HEK293 (cell line): ENCODE measurements around the gene CPD.
"Not testable (repeated sequence)": the region's sequence is repeated elsewhere in the genome, so short reads cannot be mapped to it uniquely, and the experiment has no call there.

Experiments
- CTCF ChIA-PET: fragments of 350-600 bp; formaldehyde crosslinking; extraction: SDS; loops from one replicate; lab custom pipeline; 2021; ENCODE audit warnings: antibody characterized with exemption; lab: Yijun Ruan, JAX
- POLR2A ChIA-PET: fragments of 300-600 bp; formaldehyde crosslinking; extraction: SDS; loops from one replicate; lab custom pipeline; 2020; ENCODE audit warnings: antibody characterized with exemption, inconsistent platforms; lab: Yijun Ruan, JAX
- H3K27ac ChIP-seq: fragments of 200-500 bp; sonication (Bioruptor generic); 2 replicates; pipeline ENCODE4 v1.5.1; 2014; ENCODE audit warnings: low read depth, low read length, control low read depth, inconsistent platforms; ENCODE audit errors: extremely low read depth
- H3K36me3 ChIP-seq, 2 experiments: fragments of 200-500 bp in 1 of 2; sonication (Bioruptor generic) in 1 of 2; 1 replicate in 1 of 2; 2 replicates in 1 of 2; pipeline ENCODE4 v1.5.1; 2014 to 2017; ENCODE audit warnings: inconsistent platforms in 2 of 2, low read length in 2 of 2; ENCODE audit not compliant: control insufficient read depth in 2 of 2, insufficient read depth in 1 of 2
- H3K4me1 ChIP-seq: fragments of 200-500 bp; sonication (Bioruptor generic); 2 replicates; pipeline ENCODE4 v1.5.1; 2014; ENCODE audit warnings: mild to moderate bottlenecking, low read length, inconsistent platforms; ENCODE audit not compliant: control insufficient read depth, insufficient read depth
- H3K4me3 ChIP-seq: 2 replicates; pipeline ENCODE4 v1.5.1; 2011; ENCODE audit warnings: low read depth, mild to moderate bottlenecking, control low read depth, low read length, moderate library complexity
- H3K9me3 ChIP-seq: fragments of 200-500 bp; sonication (Bioruptor generic); 2 replicates; pipeline ENCODE4 v1.5.1; 2014; ENCODE audit warnings: low read depth, low read length, inconsistent platforms; ENCODE audit not compliant: control insufficient read depth, insufficient read depth
- GFI1B ChIP-seq: fragments of 450-650 bp; formaldehyde crosslinking; IDR thresholded peaks from 2 replicates; pipeline ENCODE4 v1.5.1; 2016; ENCODE audit warnings: missing biosample characterization, missing genetic modification characterization
- MEIS1 ChIP-seq: sonication (generic); formaldehyde crosslinking; IDR thresholded peaks from 2 replicates; pipeline ENCODE4 v1.8.1; 2022; ENCODE audit warnings: missing genetic modification reagents, mild to moderate bottlenecking, borderline replicate concordance
- ZBTB7A ChIP-seq: fragments of 450-650 bp; formaldehyde crosslinking; IDR thresholded peaks from 2 replicates; pipeline ENCODE4 v1.5.1; 2016; ENCODE audit warnings: low read depth, missing biosample characterization, missing genetic modification characterization
- ZFP3 ChIP-seq: fragments of 450-650 bp; formaldehyde crosslinking; IDR thresholded peaks from 2 replicates; pipeline ENCODE4 v1.5.1; 2016; ENCODE audit warnings: low read depth, missing biosample characterization, missing genetic modification characterization
- ZNF302 ChIP-seq: fragments of 450-650 bp; formaldehyde crosslinking; IDR thresholded peaks from 2 replicates; pipeline ENCODE4 v1.5.1; 2016; ENCODE audit warnings: missing biosample characterization, missing genetic modification characterization, low read depth
- ZNF354C ChIP-seq: fragments of 450-650 bp; formaldehyde crosslinking; IDR thresholded peaks from 2 replicates; pipeline ENCODE4 v1.5.1; 2016; ENCODE audit warnings: missing biosample characterization, missing genetic modification characterization, low read depth, borderline replicate concordance
- ZNF501 ChIP-seq: fragments of 450-650 bp; formaldehyde crosslinking; IDR thresholded peaks from 2 replicates; pipeline ENCODE4 v1.5.1; 2016; ENCODE audit warnings: missing biosample characterization, missing genetic modification characterization
- ZNF626 ChIP-seq: fragments of 450-650 bp; sonication (Bioruptor Pico); formaldehyde crosslinking; IDR thresholded peaks from 2 replicates; pipeline ENCODE4 v1.5.1; 2018; ENCODE audit warnings: missing biosample characterization, missing genetic modification characterization, inconsistent platforms
- ZNF843 ChIP-seq: fragments of 450-650 bp; formaldehyde crosslinking; IDR thresholded peaks from 2 replicates; pipeline ENCODE4 v1.5.1; 2016; ENCODE audit warnings: missing biosample characterization, missing genetic modification characterization
- TF ChIP-seq, protein P1 (sequence below): fragments of 450-650 bp; formaldehyde crosslinking; IDR thresholded peaks from 2 replicates; pipeline ENCODE4 v1.5.1; 2017; ENCODE audit warnings: missing biosample characterization, mild to moderate bottlenecking, missing genetic modification characterization, moderate library complexity
- TF ChIP-seq, protein P2 (sequence below): fragments of 450-650 bp; IDR thresholded peaks from 2 replicates; pipeline ENCODE4 v1.5.1; 2018; ENCODE audit warnings: missing biosample characterization, mild to moderate bottlenecking, missing genetic modification characterization
- TF ChIP-seq, protein P3 (sequence below): fragments of 450-650 bp; formaldehyde crosslinking; conservative IDR thresholded peaks from 2 replicates; pipeline ENCODE4 v1.5.1; 2016; ENCODE audit warnings: low read depth, missing biosample characterization, missing genetic modification characterization
- TF ChIP-seq, protein P4 (sequence below): fragments of 450-650 bp; formaldehyde crosslinking; IDR thresholded peaks from 2 replicates; pipeline ENCODE4 v1.5.1; 2016; ENCODE audit warnings: missing biosample characterization, missing genetic modification characterization, borderline replicate concordance

Gene CPD

DNA sequence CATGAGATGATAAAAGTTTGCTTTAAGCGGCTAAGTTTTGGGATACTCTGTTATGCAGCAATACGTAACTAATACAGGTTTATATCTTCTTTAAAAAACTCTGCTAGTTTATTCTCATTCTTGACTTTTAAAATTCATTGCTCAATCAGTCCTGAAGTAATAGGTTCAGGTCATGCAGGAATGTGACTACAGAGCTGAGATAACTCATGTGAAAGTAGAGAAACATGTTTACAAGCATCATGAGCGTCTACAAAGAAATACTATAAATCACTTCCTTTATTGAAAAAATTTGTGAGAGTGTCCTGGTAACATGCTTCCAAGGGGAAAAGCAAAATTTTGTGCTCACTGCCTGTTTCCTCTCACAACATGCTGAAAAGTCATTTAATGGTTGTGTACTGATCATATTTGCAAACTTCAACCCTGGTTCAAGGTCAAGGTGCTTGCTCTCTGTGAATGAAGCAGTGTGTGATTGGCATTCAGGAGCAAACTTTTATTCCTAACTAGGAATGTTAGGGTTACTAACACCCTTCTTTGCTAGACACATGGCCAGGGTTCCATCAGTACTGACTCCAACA, 32.4 kb upstream of the CPD start (continued):
- TF ChIP-seq, protein P1, sequence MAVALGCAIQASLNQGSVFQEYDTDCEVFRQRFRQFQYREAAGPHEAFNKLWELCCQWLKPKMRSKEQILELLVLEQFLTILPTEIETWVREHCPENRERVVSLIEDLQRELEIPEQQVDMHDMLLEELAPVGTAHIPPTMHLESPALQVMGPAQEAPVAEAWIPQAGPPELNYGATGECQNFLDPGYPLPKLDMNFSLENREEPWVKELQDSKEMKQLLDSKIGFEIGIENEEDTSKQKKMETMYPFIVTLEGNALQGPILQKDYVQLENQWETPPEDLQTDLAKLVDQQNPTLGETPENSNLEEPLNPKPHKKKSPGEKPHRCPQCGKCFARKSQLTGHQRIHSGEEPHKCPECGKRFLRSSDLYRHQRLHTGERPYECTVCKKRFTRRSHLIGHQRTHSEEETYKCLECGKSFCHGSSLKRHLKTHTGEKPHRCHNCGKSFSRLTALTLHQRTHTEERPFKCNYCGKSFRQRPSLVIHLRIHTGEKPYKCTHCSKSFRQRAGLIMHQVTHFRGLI (tag by site-specific recombination), result no peak
- TF ChIP-seq ZNF302 (tag by site-specific recombination) (no peak), ZNF501 (tag by site-specific recombination) (no peak), ZNF354C (tag by site-specific recombination) (no peak)
- TF ChIP-seq, protein P2, sequence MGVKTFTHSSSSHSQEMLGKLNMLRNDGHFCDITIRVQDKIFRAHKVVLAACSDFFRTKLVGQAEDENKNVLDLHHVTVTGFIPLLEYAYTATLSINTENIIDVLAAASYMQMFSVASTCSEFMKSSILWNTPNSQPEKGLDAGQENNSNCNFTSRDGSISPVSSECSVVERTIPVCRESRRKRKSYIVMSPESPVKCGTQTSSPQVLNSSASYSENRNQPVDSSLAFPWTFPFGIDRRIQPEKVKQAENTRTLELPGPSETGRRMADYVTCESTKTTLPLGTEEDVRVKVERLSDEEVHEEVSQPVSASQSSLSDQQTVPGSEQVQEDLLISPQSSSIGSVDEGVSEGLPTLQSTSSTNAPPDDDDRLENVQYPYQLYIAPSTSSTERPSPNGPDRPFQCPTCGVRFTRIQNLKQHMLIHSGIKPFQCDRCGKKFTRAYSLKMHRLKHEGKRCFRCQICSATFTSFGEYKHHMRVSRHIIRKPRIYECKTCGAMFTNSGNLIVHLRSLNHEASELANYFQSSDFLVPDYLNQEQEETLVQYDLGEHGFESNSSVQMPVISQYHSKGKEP (tag by site-specific recombination), result no peak
- TF ChIP-seq, protein P3, sequence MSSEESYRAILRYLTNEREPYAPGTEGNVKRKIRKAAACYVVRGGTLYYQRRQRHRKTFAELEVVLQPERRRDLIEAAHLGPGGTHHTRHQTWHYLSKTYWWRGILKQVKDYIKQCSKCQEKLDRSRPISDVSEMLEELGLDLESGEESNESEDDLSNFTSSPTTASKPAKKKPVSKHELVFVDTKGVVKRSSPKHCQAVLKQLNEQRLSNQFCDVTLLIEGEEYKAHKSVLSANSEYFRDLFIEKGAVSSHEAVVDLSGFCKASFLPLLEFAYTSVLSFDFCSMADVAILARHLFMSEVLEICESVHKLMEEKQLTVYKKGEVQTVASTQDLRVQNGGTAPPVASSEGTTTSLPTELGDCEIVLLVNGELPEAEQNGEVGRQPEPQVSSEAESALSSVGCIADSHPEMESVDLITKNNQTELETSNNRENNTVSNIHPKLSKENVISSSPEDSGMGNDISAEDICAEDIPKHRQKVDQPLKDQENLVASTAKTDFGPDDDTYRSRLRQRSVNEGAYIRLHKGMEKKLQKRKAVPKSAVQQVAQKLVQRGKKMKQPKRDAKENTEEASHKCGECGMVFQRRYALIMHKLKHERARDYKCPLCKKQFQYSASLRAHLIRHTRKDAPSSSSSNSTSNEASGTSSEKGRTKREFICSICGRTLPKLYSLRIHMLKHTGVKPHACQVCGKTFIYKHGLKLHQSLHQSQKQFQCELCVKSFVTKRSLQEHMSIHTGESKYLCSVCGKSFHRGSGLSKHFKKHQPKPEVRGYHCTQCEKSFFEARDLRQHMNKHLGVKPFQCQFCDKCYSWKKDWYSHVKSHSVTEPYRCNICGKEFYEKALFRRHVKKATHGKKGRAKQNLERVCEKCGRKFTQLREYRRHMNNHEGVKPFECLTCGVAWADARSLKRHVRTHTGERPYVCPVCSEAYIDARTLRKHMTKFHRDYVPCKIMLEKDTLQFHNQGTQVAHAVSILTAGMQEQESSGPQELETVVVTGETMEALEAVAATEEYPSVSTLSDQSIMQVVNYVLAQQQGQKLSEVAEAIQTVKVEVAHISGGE, result no peak
- TF ChIP-seq, all 188 proteins: peak for 0

DNA sequence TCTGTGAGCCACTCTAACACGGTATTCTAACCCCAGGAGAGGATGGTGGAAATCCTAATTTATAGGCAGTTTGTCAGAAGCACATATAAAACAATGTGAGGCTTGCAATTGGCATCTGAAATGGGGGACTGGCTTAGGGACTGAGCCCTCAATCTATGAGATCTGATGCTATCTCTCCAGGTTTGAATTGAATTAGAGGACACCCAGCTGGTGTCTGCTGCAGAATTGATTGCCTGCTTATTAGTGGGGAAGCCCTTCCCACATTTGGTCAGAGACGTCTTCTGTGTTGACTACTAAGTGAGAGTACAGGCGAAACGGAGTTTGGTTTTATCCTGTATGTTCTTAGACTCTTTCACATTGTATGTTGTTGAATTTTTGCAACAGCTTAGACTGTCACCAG, 31.2 kb upstream of the CPD start:
- Histone ChIP-seq H3K4me1 (peaks cover 4% of the 10 kb centered on the region; the same call in 1 of the 2 replicates), H3K27ac (no peak overlapping the region), H3K9me3 (no peaks in the 10 kb centered on the region), H3K36me3 (no peaks in the 10 kb centered on the region), H3K4me3 (no peak overlapping the region)
- TF ChIP-seq MEIS1 (CRISPR knock-in tag) (no peak), GFI1B (tag by site-specific recombination) (no peak), ZNF843 (no peak), ZNF626 (tag by site-specific recombination) (no peak)
- TF ChIP-seq, protein P2 (tag by site-specific recombination), result no peak
- CTCF ChIA-PET, result interaction anchor here (0.9 to 1.9 kb wide), 4 partner anchors 11 to 25 kb away, joined by 4 to 10 read pairs (median 6); no protein-coding TSS in a partner anchor
- POLR2A ChIA-PET, result no interaction called here

DNA sequence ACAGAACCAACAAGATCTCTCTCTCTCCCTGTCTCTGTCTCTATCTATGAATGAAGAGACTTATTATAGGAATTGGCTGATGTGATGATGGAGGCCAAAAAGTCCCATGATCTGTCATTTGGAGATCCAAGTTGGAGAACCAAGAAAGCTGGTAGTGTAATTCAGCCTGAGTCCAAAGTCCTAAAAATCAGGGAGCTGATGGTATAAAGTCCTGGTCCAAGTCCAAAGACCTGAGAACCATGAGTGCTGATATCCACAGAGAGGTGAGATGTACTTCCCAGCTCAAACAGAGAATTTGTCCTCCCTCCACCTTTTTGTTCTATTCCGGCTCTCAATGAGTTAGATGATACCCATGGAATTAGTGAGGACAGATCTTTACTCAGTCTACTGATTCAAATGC, 29.5 kb upstream of the CPD start:
- Histone ChIP-seq H3K4me1 (peaks cover 4% of the 10 kb centered on the region; the same call in 1 of the 2 replicates), H3K27ac (no peak overlapping the region), H3K4me3 (no peak overlapping the region), H3K36me3 (no peaks in the 10 kb centered on the region), H3K9me3 (no peaks in the 10 kb centered on the region)
- TF ChIP-seq ZNF302 (tag by site-specific recombination) (no peak), ZFP3 (no peak), ZBTB7A (tag by site-specific recombination) (no peak)
- TF ChIP-seq, protein P4, sequence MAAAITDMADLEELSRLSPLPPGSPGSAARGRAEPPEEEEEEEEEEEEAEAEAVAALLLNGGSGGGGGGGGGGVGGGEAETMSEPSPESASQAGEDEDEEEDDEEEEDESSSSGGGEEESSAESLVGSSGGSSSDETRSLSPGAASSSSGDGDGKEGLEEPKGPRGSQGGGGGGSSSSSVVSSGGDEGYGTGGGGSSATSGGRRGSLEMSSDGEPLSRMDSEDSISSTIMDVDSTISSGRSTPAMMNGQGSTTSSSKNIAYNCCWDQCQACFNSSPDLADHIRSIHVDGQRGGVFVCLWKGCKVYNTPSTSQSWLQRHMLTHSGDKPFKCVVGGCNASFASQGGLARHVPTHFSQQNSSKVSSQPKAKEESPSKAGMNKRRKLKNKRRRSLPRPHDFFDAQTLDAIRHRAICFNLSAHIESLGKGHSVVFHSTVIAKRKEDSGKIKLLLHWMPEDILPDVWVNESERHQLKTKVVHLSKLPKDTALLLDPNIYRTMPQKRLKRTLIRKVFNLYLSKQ (tag by site-specific recombination), result no peak
- ChIA-PET CTCF (interaction anchor here (0.7 to 1.9 kb wide), 2 partner anchors 9 to 13 kb away, joined by 3 to 9 read pairs; no protein-coding TSS in a partner anchor), POLR2A (no interaction called here)

DNA sequence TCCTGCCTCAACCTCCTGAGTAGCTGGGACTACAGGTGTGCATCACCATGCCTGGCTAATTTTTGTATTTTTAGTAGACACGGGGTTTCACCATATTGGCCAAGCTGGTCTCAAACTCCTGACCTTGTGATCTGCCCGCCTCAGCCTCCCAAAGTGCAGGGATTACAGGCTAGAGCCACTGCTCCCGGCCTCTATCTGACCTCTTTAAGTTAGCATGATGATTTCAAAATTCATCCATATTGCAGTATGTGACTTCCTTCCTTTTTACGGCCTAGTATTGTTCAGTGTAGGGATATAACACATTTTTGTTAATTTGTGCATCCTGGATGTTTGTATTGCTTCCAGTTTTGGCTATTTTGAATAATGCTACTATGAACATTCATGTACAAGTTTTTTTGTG, 27.5 kb upstream of the CPD start:
- POLR2A ChIA-PET, H3K36me3 ChIP-seq, H3K27ac ChIP-seq, H3K4me3 ChIP-seq, H3K9me3 ChIP-seq, CTCF ChIA-PET, H3K4me1 ChIP-seq: not testable (repeated sequence)
